Progenitor cell of endocrine pancreas (in vitro differentiated cells): Measurements from ENCODE around the gene COL1A1. TPM values are rescaled to one million over a fixed set of nuclear protein-coding genes. Genes with fewer than 3 reads are reported as not detected.

ENCODE experiments used
- DNase-seq: peaks from one replicate; pipeline ENCODE4 v3.0.0; 2021; ENCODE audit warnings: low spot score; ENCODE audit not compliant: unreplicated experiment
- H3K27ac Mint-ChIP-seq: 2 replicates; pipeline ENCODE4 v1.8.0; 2021; ENCODE audit warnings: mild to moderate bottlenecking, moderate library complexity, mixed read lengths
- H3K27me3 Mint-ChIP-seq: 2 replicates; pipeline ENCODE4 v1.8.0; 2021; ENCODE audit warnings: mixed read lengths
- H3K36me3 Mint-ChIP-seq: 2 replicates; pipeline ENCODE4 v1.8.0; 2022; ENCODE audit warnings: mixed read lengths; ENCODE audit not compliant: insufficient read depth
- H3K4me1 Mint-ChIP-seq: 2 replicates; pipeline ENCODE4 v1.8.0; 2021; ENCODE audit warnings: low read depth, mixed read lengths
- H3K4me3 Mint-ChIP-seq: 2 replicates; pipeline ENCODE4 v1.8.0; 2021; ENCODE audit warnings: low read depth, mild to moderate bottlenecking, moderate library complexity, mixed read lengths
- H3K9me3 Mint-ChIP-seq: 2 replicates; pipeline ENCODE4 v1.8.0; 2021; ENCODE audit warnings: low read depth, mixed read lengths
- CTCF ChIP-seq: fragments of 200-600 bp; sonication (generic); IDR thresholded peaks from one replicate; pipeline ENCODE4 v1.5.0; 2021; ENCODE audit warnings: antibody characterized with exemption, mild to moderate bottlenecking; ENCODE audit not compliant: unreplicated experiment
- total RNA-seq: library from RNA; stranded (reverse); gene quantifications from 2 replicates; pipeline ENCODE4 v1.2.1, GENCODE V29; 2021

Gene COL1A1
- total RNA-seq, 1 donor from 2014 or later: 26.7 TPM

GRCh38 chr17:50239937-50240336 is 38.5 kb upstream of the COL1A1 start:
- no peaks in the 10 kb centered on the region for H3K4me1 Mint-ChIP-seq

GRCh38 chr17:50238601-50239280 is 37.3 kb upstream of the COL1A1 start:
- no peak for TF ChIP-seq CTCF
- no peak for DNase-seq
- peaks cover 9% of the 10 kb centered on the region for H3K27me3 Mint-ChIP-seq
- no peak overlapping the region for H3K4me3 Mint-ChIP-seq
- no peaks in the 10 kb centered on the region for H3K4me1 Mint-ChIP-seq
- no peak overlapping the region for H3K27ac Mint-ChIP-seq
- no peaks in the 10 kb centered on the region for H3K36me3 Mint-ChIP-seq
- H3K9me3 Mint-ChIP-seq: peaks cover under 1% of the 10 kb centered on the region

More at GRCh38 chr17:50239937-50240336, 38.5 kb upstream of the COL1A1 start:
- no peak overlapping the region for H3K27ac Mint-ChIP-seq
- no peak overlapping the region for H3K4me3 Mint-ChIP-seq
- no peak for TF ChIP-seq CTCF
- H3K36me3 Mint-ChIP-seq: no peaks in the 10 kb centered on the region
- no peak for DNase-seq
- no peaks in the 10 kb centered on the region for H3K9me3 Mint-ChIP-seq
- peaks cover 9% of the 10 kb centered on the region for H3K27me3 Mint-ChIP-seq

- Mint-ChIP-seq H3K27ac (no peak overlapping the region), H3K4me1 (no peaks in the 10 kb centered on the region), H3K9me3 (peaks cover 5% of the 10 kb centered on the region), H3K27me3 (peaks cover 9% of the 10 kb centered on the region), H3K36me3 (no peaks in the 10 kb centered on the region), H3K4me3 (no peak overlapping the region)
- no peak for DNase-seq
- no peak for TF ChIP-seq CTCF
Measured at GRCh38 chr17:50237901-50238300, 36.5 kb upstream of the COL1A1 start.

DNA sequence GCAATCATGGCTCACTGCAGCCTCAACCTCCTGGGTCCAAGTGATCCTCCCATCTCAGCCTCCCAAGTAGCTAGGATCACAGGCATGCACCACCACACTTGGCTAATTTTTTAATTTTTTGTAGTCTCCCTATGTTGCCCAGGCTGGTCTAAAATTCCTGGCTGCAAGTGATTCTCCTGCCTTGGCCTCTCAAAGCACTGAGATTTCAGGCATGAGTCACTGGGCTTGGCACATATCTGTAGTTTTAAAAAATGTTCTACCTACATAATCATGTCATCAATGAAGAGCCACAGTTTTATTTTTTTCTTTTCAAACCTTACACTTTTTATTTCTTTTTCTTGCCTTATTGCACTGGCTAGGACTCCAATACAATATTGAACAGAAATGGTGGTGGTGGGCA is 33.1 kb upstream of the COL1A1 start:
- Mint-ChIP-seq H3K27me3 (peaks cover 23% of the 10 kb centered on the region), H3K4me1 (no peaks in the 10 kb centered on the region), H3K27ac (no peak overlapping the region), H3K9me3 (peaks cover 10% of the 10 kb centered on the region), H3K4me3 (no peak overlapping the region), H3K36me3 (no peaks in the 10 kb centered on the region)
- no peak for DNase-seq
- no peak for TF ChIP-seq CTCF

DNA sequence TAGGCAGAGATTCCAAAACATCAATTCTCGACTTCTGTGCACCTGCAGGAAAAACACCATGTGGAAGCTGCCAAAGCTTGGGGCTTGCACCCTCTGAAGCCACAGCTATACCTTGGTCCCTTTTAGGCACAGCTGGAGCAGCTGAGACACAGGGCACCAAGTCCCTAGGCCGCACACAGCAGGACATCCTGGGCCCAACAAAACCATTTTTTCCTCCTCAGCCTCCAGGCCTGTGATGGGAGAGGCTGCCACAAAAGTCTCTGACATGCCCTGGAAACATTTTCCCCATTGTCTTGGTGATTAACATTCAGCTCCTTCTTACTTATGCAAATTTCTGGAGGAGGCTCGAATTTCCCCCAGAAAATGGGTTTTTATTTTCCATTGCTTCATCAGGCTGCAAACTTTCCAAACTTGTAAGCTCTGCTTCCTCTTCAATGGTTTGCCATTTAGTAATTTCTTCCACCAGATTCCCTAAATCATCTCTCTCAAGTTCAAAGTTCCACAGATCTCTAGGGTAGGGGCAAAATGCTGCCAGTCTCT is 24.3 kb upstream of the COL1A1 start:
- peaks cover 5% of the 10 kb centered on the region for H3K27me3 Mint-ChIP-seq
- no peak overlapping the region for H3K27ac Mint-ChIP-seq
- no peak overlapping the region for H3K4me3 Mint-ChIP-seq
- no peak for TF ChIP-seq CTCF
- H3K9me3 Mint-ChIP-seq: peaks cover 16% of the 10 kb centered on the region
- no peak for DNase-seq
- no peaks in the 10 kb centered on the region for H3K36me3 Mint-ChIP-seq
- peaks cover 2% of the 10 kb centered on the region for H3K4me1 Mint-ChIP-seq
